ENCODE data around the gene ELL3.
A peak's percentile ranks its signal among the peaks of the same experiment; 100 is the strongest.
"Not testable (repeated sequence)": the region's sequence is repeated elsewhere in the genome, so short reads cannot be mapped to it uniquely, and the experiment has no call there.

Gene ELL3

GRCh38 chr15:43776718-43777266, at the start of gene ELL3:
TSS of gene ELL3 (minus strand) at chr15:43776966. CDS start at chr15:43776901, 65 bp downstream.
- DNase-seq, result peak; percentile 84

DNA sequence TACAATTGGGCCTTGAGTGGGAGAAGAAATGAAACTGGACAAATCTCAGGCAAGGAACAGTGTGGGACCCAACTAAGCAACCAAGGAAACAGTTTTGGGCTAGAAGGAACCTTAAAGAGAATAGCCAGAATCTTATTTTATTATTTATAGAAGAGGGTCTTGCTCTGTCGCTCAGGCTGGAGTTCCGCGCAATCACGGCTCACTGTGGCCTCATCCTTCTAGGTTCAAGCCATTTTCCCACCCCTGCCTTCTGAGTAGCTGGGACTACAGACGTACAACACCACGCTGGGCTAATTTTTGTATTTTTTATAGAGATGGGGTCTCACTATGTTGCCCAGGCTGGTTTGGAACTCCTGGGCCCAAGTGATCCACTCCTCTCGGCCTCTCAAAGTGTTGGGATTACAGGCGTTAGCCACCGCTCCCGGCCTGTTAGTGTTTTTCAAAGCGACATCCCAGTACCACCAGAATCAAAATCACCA, 49.3 kb upstream of the ELL3 start:
- no peak for DNase-seq

DNA sequence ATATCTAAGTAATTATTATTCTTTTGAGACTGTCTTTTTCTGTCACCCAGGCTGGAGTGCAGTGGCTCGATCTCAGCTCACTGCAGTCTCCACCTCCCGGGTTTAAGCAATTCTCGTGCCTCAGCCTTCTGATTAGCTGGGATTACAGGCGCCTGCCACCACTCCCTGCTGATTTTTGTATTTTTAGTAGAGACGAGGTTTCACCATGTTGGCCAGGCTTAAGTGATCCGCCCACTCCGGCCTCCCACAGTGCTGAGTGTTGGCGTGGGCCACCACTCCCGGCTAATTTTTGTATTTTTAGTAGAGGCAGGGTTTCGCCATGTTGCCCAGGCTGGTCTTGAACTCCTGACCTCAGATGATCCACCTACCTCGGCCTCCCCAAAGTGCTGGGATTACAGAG, 48.5 kb upstream of the ELL3 start:
- not testable (repeated sequence) for DNase-seq

GRCh38 chr15:43824302-43825246, 47.8 kb upstream of the ELL3 start, which contains the start of gene MFAP1:
TSS of gene MFAP1 (minus strand) at chr15:43824690. CDS start at chr15:43824569, 121 bp downstream.
- peak; percentile 97 for DNase-seq

DNA sequence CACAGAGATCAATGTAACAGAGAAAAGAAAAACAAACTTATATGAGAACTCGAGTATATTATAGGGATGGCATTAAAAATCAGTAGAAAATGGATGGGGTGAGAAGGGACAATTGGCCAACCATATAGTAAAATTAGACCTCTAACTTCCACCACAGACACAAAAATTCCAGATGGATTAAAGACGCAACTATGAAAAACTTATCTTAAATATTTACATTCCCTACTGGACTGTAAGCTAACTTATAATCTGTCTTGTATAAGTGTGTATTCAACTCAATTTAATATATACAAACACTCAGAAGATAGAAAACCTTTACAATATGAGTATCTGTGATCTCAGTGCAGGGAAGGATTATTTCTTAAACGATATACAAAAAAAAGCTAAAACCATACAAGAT, 44.7 kb upstream of the ELL3 start:
- DNase-seq, result no peak

DNA sequence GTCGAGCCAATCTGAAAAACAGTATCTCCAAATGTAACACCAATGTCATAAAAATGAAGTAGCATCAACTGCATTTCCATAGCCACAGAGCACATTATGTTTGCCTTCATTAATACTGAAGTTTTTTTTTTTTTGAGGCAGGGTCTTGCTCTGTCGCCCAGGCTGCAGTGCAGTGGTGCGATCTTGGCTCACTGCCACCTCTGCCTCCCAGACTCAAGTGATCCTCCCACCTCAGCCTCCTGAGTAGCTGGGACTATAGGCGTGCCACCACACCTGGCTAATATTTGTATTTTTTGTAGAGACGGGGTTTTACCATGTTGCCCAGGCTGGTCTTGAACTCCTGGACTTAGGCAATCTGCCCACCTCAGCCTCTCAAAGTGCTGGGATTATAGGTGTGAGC, 38.3 kb upstream of the ELL3 start:
- not testable (repeated sequence) for DNase-seq

- no peak for DNase-seq
Observed at GRCh38 chr15:43808960-43809678, 32.4 kb upstream of the ELL3 start.

DNA sequence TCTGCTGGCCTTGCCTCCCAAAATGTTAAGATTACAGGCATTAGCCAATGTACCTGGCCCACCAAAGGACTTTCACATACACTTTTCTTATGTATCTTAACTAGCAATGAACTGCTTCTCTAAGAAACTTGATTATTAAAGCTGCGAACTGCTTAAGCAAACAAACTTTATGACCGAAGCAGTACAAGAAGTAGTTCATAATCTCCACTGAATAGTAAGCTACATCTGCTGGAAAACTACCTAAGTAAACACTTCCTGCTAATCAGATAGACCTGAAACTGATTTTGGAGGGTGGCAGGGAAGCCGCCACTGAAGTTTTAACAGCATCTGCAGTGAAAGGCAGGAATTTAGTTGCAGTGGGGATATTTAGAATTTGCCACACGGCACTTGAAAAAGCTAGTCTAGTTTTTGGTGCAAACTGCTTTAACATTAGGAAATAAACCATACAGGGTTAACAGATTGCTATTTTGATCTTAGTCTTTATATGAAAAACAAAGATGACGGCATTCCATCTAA, 31.7 kb upstream of the ELL3 start:
- no peak for DNase-seq

- DNase-seq, result not testable (repeated sequence)
Observed at GRCh38 chr15:43802676-43803075, 25.9 kb upstream of the ELL3 start.

- peak; percentile 87 for DNase-seq
Observed at GRCh38 chr15:43800286-43801141, 23.7 kb upstream of the ELL3 start, which contains the start of gene HYPK. TSS of gene HYPK (plus strand) at chr15:43800599. CDS start at chr15:43800623, 24 bp downstream.

DNA sequence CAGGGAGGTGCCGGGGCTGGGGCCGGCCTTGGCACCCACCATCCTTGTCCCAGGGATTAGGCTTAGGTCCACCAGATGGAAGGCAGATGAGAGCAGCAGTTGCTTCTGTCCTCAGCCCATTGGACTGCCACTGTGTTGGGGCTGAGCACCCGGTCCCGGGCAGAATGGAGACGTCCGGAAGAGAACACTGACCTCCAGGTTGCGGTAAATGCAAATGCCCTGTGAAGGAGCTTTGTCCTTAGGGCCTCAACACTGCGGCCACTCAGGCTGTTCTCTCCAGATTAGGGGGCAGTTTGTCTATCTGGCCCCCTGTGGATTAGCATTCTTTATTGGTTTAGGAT, 23.1 kb upstream of the ELL3 start, which contains the start of gene SERINC4:
SERINC4 (minus strand) TSS at position 276 of the 341 bp plus-strand sequence; CDS start at position 42, 234 bp downstream.
- no peak for DNase-seq

DNA sequence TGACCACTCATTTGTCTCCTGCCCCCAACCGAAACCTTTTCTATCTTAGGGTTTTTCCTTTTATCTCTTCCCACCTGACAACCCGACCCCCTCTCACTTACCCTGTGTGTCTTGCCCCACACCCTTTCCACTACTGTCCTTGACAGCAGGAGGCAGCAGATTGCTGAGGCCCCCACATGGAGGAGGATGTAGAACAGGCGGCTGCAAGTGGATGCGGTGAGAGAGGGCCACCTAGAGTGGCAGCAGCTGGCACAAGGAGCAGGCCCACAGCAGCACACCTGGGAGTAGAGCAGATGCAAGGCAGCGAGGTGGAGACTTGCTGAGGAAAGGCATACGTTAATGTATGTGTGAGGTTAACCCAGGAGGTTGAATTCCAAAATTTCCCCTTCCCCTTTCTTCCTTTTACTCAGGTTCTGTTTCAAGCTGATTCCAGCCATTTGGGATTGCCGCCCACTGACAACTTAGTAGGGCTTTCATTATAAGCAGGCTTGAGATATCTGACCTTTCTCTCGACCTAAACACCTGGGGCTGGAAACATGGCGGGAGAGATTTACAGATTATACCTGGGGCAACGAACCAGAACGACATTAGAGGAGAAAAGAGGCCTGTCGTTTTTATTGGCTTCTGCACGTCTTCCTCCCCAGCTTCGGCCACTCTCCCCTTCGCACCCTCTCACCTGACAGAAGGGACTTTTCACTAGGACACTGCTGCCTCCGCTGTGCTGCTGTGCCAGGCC, 22.6 kb upstream of the ELL3 start:
- DNase-seq, result no peak

DNA sequence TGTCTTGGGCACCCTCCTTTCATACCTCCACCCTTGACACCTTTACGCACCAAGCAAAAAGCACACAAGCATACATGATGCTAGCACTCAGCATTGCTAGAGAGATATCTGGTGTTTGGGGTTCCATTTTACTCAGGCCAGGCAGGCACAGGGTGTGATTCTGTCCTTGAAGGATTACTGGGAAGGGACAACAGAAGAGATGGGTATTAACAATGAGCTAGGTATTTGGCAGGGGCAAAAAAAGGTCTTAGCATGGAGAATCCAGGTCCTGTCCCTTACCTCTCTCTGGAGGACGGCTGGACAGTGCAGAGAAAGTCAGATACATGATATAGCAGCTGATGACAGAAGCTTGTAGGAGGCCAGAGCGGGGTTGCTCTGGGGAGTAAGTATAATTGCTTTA, 19.8 kb upstream of the ELL3 start:
- no peak for DNase-seq

DNA sequence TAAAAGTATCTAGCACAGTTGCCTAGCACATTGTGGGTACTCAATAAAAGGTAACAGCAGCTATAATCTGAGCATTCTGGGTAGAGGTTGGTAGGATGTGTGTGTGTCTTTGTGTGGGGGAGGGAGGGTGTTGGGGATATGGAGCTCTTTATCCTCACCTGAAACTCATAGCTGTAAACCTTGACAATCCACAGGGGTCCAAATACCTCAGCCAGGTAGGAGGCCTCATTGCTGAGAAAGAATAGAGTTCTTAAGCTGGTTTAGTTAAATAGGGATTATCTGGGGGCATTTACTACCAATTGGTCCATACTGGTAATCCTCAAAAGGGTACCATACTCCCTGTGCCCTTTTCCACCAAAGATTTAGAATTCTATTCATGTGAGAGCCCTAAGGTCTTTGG, 19.2 kb upstream of the ELL3 start:
- no peak for DNase-seq

- no peak for DNase-seq
Observed at GRCh38 chr15:43795197-43795596, 18.4 kb upstream of the ELL3 start.

GRCh38 chr15:43794269-43795037, 17.7 kb upstream of the ELL3 start:
- peak; percentile 64 for DNase-seq

DNA sequence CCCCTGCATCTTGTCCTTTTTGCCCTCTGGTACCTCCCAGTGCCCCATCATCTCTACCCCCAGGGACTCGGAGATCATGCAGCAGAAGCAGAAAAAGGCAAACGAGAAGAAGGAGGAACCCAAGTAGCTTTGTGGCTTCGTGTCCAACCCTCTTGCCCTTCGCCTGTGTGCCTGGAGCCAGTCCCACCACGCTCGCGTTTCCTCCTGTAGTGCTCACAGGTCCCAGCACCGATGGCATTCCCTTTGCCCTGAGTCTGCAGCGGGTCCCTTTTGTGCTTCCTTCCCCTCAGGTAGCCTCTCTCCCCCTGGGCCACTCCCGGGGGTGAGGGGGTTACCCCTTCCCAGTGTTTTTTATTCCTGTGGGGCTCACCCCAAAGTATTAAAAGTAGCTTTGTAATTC, 16.9 kb upstream of the ELL3 start:
- no peak for DNase-seq

- peak; percentile 43 for DNase-seq
Observed at GRCh38 chr15:43792761-43793476, 16.2 kb upstream of the ELL3 start.

- DNase-seq, result peak; percentile 100
Observed at GRCh38 chr15:43791993-43792760, 15.4 kb upstream of the ELL3 start, which contains the start of gene SERF2. TSS of gene SERF2 (plus strand) at chr15:43792320. CDS start at chr15:43792377, 57 bp downstream.
